C4-2B (cell line): ENCODE results near the gene ASXL2.

ENCODE experiments used
- H3K27ac ChIP-seq: fragments of 450-650 bp; 2 replicates; pipeline ENCODE4 v1.5.1; 2017
- CTCF ChIP-seq: fragments of 450-650 bp; conservative IDR thresholded peaks from 2 replicates; pipeline ENCODE4 v1.5.1; 2017; ENCODE audit warnings: mild to moderate bottlenecking
- ZFX ChIP-seq: fragments of 450-650 bp; IDR thresholded peaks from 2 replicates; pipeline ENCODE4 v1.6.1; 2017

ASXL2 gene

DNA sequence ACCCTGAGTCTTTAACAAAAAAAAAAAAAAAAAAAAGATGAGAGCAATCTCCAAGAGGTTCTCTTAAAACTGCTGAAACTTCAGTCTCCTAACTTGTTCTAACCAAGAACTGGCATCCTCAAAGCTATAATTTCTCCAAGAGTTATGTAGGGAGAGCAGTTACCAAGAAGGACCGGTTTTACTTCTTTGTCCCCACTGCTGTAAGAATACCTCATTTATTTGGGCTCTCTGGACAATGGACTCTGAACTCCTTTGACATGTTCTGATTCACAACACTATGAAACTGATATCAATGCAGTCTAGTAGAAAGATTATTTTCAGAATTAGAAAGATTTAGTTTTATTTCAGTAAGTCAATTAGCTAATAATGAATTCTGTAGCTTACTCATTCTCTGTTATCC lies 120.4 kb downstream of the ASXL2 start:
- H3K27ac ChIP-seq = no peak overlapping the region
- TF ChIP-seq ZFX (no peak), CTCF (no peak)

GRCh38 chr2:25756536-25756935 lies 121.8 kb downstream of the ASXL2 start:
- no peak overlapping the region for H3K27ac ChIP-seq

DNA sequence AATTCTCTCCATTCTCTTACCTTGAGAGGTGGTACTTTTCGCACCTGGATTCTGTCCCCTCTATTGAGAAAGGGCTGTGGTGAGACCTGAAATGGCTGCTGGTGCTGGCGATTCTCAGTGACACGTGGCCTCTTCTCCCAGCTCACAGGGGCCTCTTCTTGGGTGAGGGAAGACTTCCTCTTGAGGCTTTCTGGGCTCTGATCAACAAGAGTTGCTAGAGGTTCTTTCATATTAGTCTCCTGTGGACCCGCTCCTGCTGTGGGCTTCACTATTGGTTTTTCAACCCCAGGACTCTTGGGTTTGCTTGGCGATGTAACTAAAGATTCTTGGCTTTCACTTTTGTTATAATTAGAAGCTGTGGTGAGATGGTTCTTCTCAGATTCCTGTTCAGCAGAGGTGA lies 128.6 kb downstream of the ASXL2 start:
- H3K27ac ChIP-seq = no peak overlapping the region
- no peak for TF ChIP-seq CTCF
- TF ChIP-seq ZFX = no peak

More at GRCh38 chr2:25756536-25756935, 121.8 kb downstream of the ASXL2 start:
- TF ChIP-seq CTCF (no peak), ZFX (no peak)

GRCh38 chr2:25744055-25744454 lies 134.2 kb downstream of the ASXL2 start:
- TF ChIP-seq ZFX = no peak
- TF ChIP-seq CTCF = no peak
- no peak overlapping the region for H3K27ac ChIP-seq

DNA sequence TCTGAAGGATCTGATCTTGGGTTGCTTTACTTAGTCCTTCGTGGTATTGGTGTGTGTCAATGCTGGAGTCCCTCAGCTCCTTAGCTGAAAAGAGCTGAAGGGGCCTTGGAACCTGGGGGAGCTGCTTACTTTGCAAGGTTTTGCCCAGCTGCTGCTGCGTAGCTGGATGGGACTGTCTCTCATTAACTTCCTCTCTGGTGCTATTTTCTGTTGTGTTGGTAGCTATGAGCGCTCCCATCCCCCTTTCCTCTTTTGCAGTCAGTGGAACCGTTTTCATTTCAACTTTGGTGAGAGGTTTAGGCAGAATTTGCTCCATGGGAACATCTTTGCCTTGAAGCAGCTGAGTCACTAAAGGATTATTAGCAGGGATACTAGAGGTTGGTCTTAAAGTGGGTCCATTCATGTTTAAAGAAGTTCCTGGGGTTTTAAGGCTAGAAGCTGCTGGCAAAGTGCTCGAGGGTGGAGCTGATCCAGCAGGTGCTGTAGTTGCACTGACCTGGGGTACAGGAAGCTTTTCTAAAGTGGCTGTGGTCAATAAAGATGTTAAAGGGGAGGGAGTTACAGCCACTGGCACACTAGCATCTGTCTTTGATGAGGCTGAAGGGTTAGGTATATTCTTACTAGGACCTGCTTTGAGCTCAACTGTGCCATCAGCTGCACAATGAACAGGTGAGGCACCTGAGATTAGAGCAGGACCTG lies 135.0 kb downstream of the ASXL2 start:
- no peak for TF ChIP-seq CTCF
- no peak for TF ChIP-seq ZFX
- no peak overlapping the region for H3K27ac ChIP-seq

- TF ChIP-seq ZFX (no peak), CTCF (no peak)
- no peak overlapping the region for H3K27ac ChIP-seq
Measured at GRCh38 chr2:25742501-25742900, 135.8 kb downstream of the ASXL2 start.

DNA sequence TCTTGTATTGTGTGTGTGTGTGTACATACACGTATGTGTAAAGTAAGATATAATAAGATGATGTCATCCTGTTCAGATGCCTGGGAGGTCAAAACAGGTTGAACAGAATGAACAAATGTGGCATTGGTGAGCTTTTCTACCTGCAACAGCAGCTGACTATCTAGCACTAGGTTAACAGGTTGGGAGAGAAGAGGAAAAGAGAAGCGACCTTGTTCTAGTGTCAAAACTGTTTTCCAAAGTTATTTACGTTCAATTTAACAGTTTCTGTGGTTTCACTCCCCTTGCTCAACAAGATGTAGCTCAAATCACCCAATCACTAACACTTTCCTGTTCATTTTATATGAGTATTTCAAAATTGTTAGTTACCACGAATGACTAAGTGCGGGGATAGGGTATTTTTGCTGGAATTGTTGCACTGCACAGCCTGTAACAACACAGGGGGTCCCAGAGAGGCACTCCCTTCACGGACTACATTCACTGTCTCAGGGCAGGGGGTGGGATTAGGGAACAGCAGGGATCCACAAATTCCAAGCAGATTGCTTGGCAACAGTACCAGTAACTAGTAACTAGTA lies 137.4 kb downstream of the ASXL2 start:
- no peak for TF ChIP-seq CTCF
- TF ChIP-seq ZFX = no peak
- no peak overlapping the region for H3K27ac ChIP-seq
